HepG2 (cell line): Measurements from ENCODE around the gene ZBED5. TPM values are rescaled to one million over a fixed set of nuclear protein-coding genes. Genes with fewer than 3 reads are reported as not detected.

Source experiments
- GLI4 ChIP-seq: sonication (generic); formaldehyde crosslinking; IDR thresholded peaks from 2 replicates; pipeline ENCODE4 v1.5.1; 2020; ENCODE audit warnings: missing genetic modification reagents, mild to moderate bottlenecking, moderate library complexity, borderline replicate concordance
- HINFP ChIP-seq: sonication (generic); formaldehyde crosslinking; IDR thresholded peaks from 2 replicates; pipeline ENCODE4 v1.4.0; 2020; ENCODE audit warnings: low read depth, mild to moderate bottlenecking, missing genetic modification reagents
- KLF12 ChIP-seq: sonication (generic); formaldehyde crosslinking; IDR thresholded peaks from 2 replicates; pipeline ENCODE4 v1.4.0; 2020; ENCODE audit warnings: missing genetic modification reagents, borderline replicate concordance
- MTA1 ChIP-seq: sonication (generic); formaldehyde crosslinking; IDR thresholded peaks from 2 replicates; pipeline ENCODE4 v1.4.0; 2020; ENCODE audit warnings: missing genetic modification reagents, mild to moderate bottlenecking, borderline replicate concordance
- NFE2 ChIP-seq: sonication (generic); formaldehyde crosslinking; IDR thresholded peaks from 2 replicates; pipeline ENCODE4 v1.4.0; 2020; ENCODE audit warnings: missing genetic modification reagents
- NFE2L2 ChIP-seq: fragments of 150-350 bp; IDR thresholded peaks from 2 replicates; pipeline ENCODE4 v1.6.1; 2014; ENCODE audit warnings: low read length
- RNF219 ChIP-seq: sonication (generic); formaldehyde crosslinking; IDR thresholded peaks from 2 replicates; pipeline ENCODE4 v1.5.0; 2020; ENCODE audit warnings: mild to moderate bottlenecking, missing genetic modification reagents
- SMYD3 ChIP-seq: sonication (generic); formaldehyde crosslinking; IDR thresholded peaks from 2 replicates; pipeline ENCODE4 v1.8.1; 2023; ENCODE audit warnings: mild to moderate bottlenecking, missing genetic modification reagents
- SPEN ChIP-seq: sonication (generic); formaldehyde crosslinking; IDR thresholded peaks from 2 replicates; pipeline ENCODE4 v1.5.1; 2020; ENCODE audit warnings: low read depth, mild to moderate bottlenecking, missing genetic modification reagents
- ZFYVE20 ChIP-seq: sonication (generic); formaldehyde crosslinking; IDR thresholded peaks from 2 replicates; pipeline ENCODE4 v1.8.0; 2023; ENCODE audit warnings: low read depth, mild to moderate bottlenecking, moderate library complexity, missing genetic modification reagents, borderline replicate concordance
- ZNF329 ChIP-seq: sonication (generic); formaldehyde crosslinking; IDR thresholded peaks from 2 replicates; pipeline ENCODE4 v1.9.0; 2021; ENCODE audit warnings: low read depth, mild to moderate bottlenecking, missing genetic modification reagents
- ZNF430 ChIP-seq: sonication (generic); formaldehyde crosslinking; IDR thresholded peaks from 2 replicates; pipeline ENCODE4 v1.9.0; 2021; ENCODE audit warnings: mild to moderate bottlenecking, missing genetic modification reagents
- polyA plus RNA-seq, 8 experiments: library from polyadenylated mRNA; depleted of rRNA in 3 of 8; stranded (reverse) in 7 of 8; unstranded in 1 of 8; fragments of >200 nt; fragmentation: Illumina TruSeq in 4 of 8; extraction: Trizol in 4 of 8; gene quantifications; 2 replicates each; pipeline versions ENCODE4 v1.2.1 to v1.2.3, GENCODE V29; 2011 to 2016; ENCODE audit warnings: low read depth in 4 of 8, missing spikeins in 1 of 8, mixed read lengths in 1 of 8; ENCODE audit not compliant: insufficient read depth in 1 of 8
- total RNA-seq, 5 experiments: library from RNA; depleted of rRNA; stranded (reverse); fragments of >200 nt; fragmentation: Illumina TruSeq; extraction: Trizol; gene quantifications; 2 replicates each; pipeline ENCODE4 v1.2.3, GENCODE V29; 2016; ENCODE audit warnings: low read depth in 1 of 5
- TF ChIP-seq, protein P1 (sequence below): sonication (generic); formaldehyde crosslinking; IDR thresholded peaks from 2 replicates; pipeline ENCODE4 v1.5.1; 2020; ENCODE audit warnings: mild to moderate bottlenecking, missing genetic modification reagents

The ZBED5 gene
- total and polyA plus RNA-seq, 2 of the 13 experiments (the other 11 are each of a cell fraction or from before 2014, with no cell fraction given): 18.2 to 38.6 TPM

GRCh38 chr11:10858439-10859325 is 829 bp upstream of the ZBED5 start (continued):
- TF ChIP-seq HINFP (CRISPR knock-in tag): 0 out of 2 replicates have a peak, but pooled peaks have one; percentile 53
- peak; percentile 64 for TF ChIP-seq SPEN (CRISPR knock-in tag)
- no peak; the same call in 1 of the 2 replicates for TF ChIP-seq GLI4 (CRISPR knock-in tag)
- no peak for TF ChIP-seq RNF219 (CRISPR knock-in tag)
- no peak; the same call in 1 of the 2 replicates for TF ChIP-seq SMYD3 (CRISPR knock-in tag)
- 0 out of 2 replicates have a peak, but pooled peaks have one; percentile 43 for TF ChIP-seq ZNF430
- no peak for TF ChIP-seq NFE2 (CRISPR knock-in tag)
- TF ChIP-seq ZNF329 (CRISPR knock-in tag): 0 out of 2 replicates have a peak, but pooled peaks have one; percentile 22
- TF ChIP-seq ZFYVE20: 0 out of 2 replicates have a peak, but pooled peaks have one; percentile 13
- TF ChIP-seq NFE2L2: no peak
- TF ChIP-seq, protein P1, sequence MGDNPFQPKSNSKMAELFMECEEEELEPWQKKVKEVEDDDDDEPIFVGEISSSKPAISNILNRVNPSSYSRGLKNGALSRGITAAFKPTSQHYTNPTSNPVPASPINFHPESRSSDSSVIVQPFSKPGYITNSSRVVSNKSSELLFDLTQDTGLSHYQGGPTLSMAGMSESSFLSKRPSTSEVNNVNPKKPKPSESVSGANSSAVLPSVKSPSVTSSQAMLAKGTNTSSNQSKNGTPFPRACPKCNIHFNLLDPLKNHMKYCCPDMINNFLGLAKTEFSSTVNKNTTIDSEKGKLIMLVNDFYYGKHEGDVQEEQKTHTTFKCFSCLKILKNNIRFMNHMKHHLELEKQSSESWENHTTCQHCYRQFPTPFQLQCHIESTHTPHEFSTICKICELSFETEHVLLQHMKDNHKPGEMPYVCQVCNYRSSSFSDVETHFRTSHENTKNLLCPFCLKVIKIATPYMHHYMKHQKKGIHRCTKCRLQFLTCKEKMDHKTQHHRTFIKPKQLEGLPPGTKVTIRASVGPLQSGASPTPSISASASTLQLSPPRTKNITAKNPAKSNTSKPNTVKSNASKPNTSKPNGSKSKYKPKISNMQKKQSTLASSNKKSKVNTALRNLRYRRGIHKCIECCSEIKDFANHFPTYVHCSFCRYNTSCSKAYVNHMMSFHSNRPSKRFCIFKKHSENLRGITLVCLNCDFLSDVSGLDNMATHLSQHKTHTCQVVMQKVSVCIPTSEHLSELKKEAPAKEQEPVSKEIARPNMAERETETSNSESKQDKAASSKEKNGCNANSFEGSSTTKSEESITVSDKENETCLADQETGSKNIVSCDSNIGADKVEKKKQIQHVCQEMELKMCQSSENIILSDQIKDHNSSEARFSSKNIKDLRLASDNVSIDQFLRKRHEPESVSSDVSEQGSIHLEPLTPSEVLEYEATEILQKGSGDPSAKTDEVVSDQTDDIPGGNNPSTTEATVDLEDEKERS (CRISPR knock-in tag): 0 out of 2 replicates have a peak, but pooled peaks have one; percentile 27
- TF ChIP-seq KLF12 (CRISPR knock-in tag): 0 out of 2 replicates have a peak, but pooled peaks have one; percentile 22
- peak; percentile 53; the same call in 1 of the 2 replicates for TF ChIP-seq MTA1 (CRISPR knock-in tag)
